Osteocyte (in vitro differentiated cells): ENCODE results near the gene TGFA. TPM values are rescaled to one million over a fixed set of nuclear protein-coding genes. Genes with fewer than 3 reads are reported as not detected.

ENCODE experiments used
- DNase-seq: peaks from one replicate; pipeline ENCODE4 v3.0.0; 2021; ENCODE audit warnings: mixed read lengths; ENCODE audit not compliant: unreplicated experiment; ENCODE audit errors: extremely low spot score
- H3K27ac Mint-ChIP-seq: one replicate; pipeline ENCODE4 v1.8.0; 2021; ENCODE audit warnings: mild to moderate bottlenecking, mixed read lengths; ENCODE audit not compliant: unreplicated experiment
- H3K27me3 Mint-ChIP-seq: one replicate; pipeline ENCODE4 v1.8.0; 2021; ENCODE audit warnings: mixed read lengths; ENCODE audit not compliant: unreplicated experiment
- H3K36me3 Mint-ChIP-seq: one replicate; pipeline ENCODE4 v1.8.0; 2021; ENCODE audit warnings: mixed read lengths; ENCODE audit not compliant: unreplicated experiment
- H3K4me1 Mint-ChIP-seq: one replicate; pipeline ENCODE4 v1.8.0; 2021; ENCODE audit warnings: mixed read lengths; ENCODE audit not compliant: unreplicated experiment
- H3K4me3 Mint-ChIP-seq: one replicate; pipeline ENCODE4 v1.8.0; 2021; ENCODE audit warnings: mild to moderate bottlenecking, moderate library complexity, mixed read lengths; ENCODE audit not compliant: unreplicated experiment
- H3K9me3 Mint-ChIP-seq: one replicate; pipeline ENCODE4 v1.8.0; 2021; ENCODE audit warnings: mixed read lengths; ENCODE audit not compliant: unreplicated experiment
- CTCF ChIP-seq: fragments of 200-600 bp; sonication (generic); IDR thresholded peaks from 2 replicates; pipeline ENCODE4 v1.5.0; 2021; ENCODE audit warnings: antibody characterized with exemption, mild to moderate bottlenecking, moderate library complexity
- total RNA-seq: library from RNA; stranded (reverse); gene quantifications from 2 replicates; pipeline ENCODE4 v1.2.1, GENCODE V29; 2021

TGFA gene
- total RNA-seq, 1 donor from 2014 or later: 0.08 TPM

GRCh38 chr2:70549064-70549710 lies 4.4 kb downstream of the TGFA start:
- Mint-ChIP-seq H3K27me3 (peaks cover 64% of the 10 kb centered on the region), H3K36me3 (no peaks in the 10 kb centered on the region), H3K4me1 (peaks cover 12% of the 10 kb centered on the region), H3K9me3 (no peaks in the 10 kb centered on the region), H3K4me3 (no peak overlapping the region), H3K27ac (no peak overlapping the region)
- no peak for TF ChIP-seq CTCF
- no peak for DNase-seq

GRCh38 chr2:70548233-70548632 lies 5.4 kb downstream of the TGFA start:
- no peak for TF ChIP-seq CTCF
- Mint-ChIP-seq H3K27me3 (peaks cover 64% of the 10 kb centered on the region), H3K27ac (no peak overlapping the region), H3K9me3 (no peaks in the 10 kb centered on the region), H3K4me3 (no peak overlapping the region), H3K36me3 (no peaks in the 10 kb centered on the region), H3K4me1 (peaks cover 8% of the 10 kb centered on the region)
- DNase-seq: no peak

GRCh38 chr2:70546885-70547284 lies 6.7 kb downstream of the TGFA start:
- TF ChIP-seq CTCF: no peak
- H3K36me3 Mint-ChIP-seq: no peaks in the 10 kb centered on the region
- H3K27me3 Mint-ChIP-seq: peaks cover 56% of the 10 kb centered on the region
- no peak overlapping the region for H3K27ac Mint-ChIP-seq
- no peaks in the 10 kb centered on the region for H3K9me3 Mint-ChIP-seq
- H3K4me3 Mint-ChIP-seq: no peak overlapping the region
- DNase-seq: no peak
- H3K4me1 Mint-ChIP-seq: no peaks in the 10 kb centered on the region

GRCh38 chr2:70546376-70546775 lies 7.2 kb downstream of the TGFA start:
- Mint-ChIP-seq H3K27me3 (peaks cover 56% of the 10 kb centered on the region), H3K9me3 (no peaks in the 10 kb centered on the region), H3K36me3 (no peaks in the 10 kb centered on the region), H3K4me1 (no peaks in the 10 kb centered on the region), H3K27ac (no peak overlapping the region), H3K4me3 (no peak overlapping the region)
- no peak for DNase-seq
- TF ChIP-seq CTCF: no peak

GRCh38 chr2:70541481-70542020 lies 12.1 kb downstream of the TGFA start:
- no peak overlapping the region for H3K27ac Mint-ChIP-seq
- H3K9me3 Mint-ChIP-seq: peaks cover under 1% of the 10 kb centered on the region
- H3K4me3 Mint-ChIP-seq: no peak overlapping the region

More at GRCh38 chr2:70541481-70542020, 12.1 kb downstream of the TGFA start:
- no peak for TF ChIP-seq CTCF
- H3K36me3 Mint-ChIP-seq: no peaks in the 10 kb centered on the region
- peaks cover 42% of the 10 kb centered on the region for H3K27me3 Mint-ChIP-seq
- DNase-seq: no peak
- H3K4me1 Mint-ChIP-seq: no peaks in the 10 kb centered on the region
